Left kidney (tissue), 2 donors: ENCODE measurements around the gene PDCD1. TPM values are rescaled to one million over a fixed set of nuclear protein-coding genes. Genes with fewer than 3 reads are reported as not detected.
"Not testable (repeated sequence)": the region's sequence is repeated elsewhere in the genome, so short reads cannot be mapped to it uniquely, and the experiment has no call there.

ENCODE experiments used
- DNase-seq: peaks from one replicate; pipeline ENCODE4 v3.0.0-alpha.2; 2013
- polyA plus RNA-seq: library from polyadenylated mRNA; unstranded; fragments of 120-200 nt; gene quantifications from one replicate; pipeline ENCODE4 v1.2.1, GENCODE V29; 2013; ENCODE audit not compliant: insufficient read length

PDCD1 gene
- polyA plus RNA-seq, 1 donor = 0.13 TPM

DNA sequence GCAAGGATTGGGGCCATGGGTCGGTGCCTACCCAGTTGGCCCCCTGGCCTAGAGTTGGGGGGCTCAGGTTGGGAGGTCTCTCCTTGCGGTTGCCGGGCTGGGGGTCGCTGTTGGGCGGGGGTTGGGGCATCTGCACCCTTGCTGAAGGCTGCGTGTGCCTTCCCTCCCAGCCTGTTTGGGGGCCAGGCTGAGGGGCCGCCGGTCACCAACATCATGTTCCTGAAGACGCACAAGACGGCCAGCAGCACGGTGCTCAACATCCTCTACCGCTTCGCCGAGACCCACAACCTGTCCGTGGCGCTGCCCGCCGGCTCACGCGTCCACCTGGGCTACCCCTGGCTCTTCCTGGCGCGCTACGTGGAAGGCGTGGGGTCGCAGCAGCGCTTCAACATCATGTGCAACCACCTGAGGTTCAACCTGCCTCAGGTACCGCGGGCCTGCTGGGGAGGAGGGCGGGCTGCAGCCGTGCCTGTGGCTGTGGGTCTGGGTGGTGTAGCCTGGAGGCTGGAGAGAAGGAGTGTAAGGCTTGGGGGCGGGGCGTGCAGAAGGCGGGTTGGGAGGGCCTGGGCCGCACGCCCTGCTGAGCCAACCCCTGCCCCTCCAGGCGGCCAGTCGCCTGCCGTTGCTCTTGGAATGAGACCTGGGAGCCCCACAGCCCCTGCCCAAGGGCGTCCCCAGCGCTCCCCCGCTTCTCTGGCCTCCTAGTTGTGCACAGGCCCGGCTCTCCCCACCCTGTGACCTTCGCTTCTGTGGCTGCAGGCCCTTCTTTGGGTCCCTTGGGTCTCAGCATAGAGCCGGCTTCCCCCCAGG lies 56.9 kb downstream of the PDCD1 start:
- DNase-seq = no peak

DNA sequence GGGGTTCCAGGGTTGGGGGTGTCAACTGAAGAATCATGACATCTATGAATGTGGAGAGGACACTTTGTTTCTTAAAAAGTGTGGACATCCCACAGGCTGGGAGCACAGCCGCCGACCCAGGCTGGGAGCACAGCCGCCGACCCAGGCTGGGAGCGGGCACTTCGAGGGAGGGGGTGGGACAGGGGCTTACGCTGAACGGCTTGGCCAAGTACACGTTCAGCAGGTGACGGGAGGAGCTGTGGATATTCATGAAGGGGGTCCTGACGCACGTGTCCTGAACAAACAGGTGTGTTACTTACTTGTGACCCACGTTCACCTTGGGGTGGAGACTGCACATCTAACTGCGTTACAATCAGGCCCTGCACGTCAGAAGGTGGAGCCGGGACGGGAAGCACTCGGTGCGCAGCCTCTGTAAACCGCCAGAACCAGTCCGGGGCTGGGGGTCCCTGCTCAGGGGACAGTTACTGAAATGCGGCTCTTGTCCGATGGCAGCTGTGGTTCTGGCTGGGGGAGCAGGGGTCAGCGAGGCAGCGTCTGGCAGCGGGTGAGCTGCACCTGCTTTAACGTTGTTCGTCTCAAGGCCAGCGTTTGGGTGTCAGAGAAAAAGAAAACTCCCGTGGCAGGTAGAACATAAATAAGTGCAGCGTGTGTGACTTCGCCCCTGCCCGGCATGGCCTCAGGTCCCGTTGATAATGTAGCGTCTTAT lies 58.3 kb downstream of the PDCD1 start:
- not testable (repeated sequence) for DNase-seq

Other genes with a start within 250 kb of the PDCD1 start
- 50.0 TPM for gene THAP4, start 221.7 kb downstream of the PDCD1 start, polyA plus RNA-seq
- 105 TPM for gene ATG4B, start 221.2 kb downstream of the PDCD1 start, polyA plus RNA-seq
- gene DTYMK, start 172.1 kb downstream of the PDCD1 start, polyA plus RNA-seq = 44.1 TPM
- 50.6 TPM for gene ING5, start 156.9 kb downstream of the PDCD1 start, polyA plus RNA-seq
- gene D2HGDH, start 124.3 kb downstream of the PDCD1 start, polyA plus RNA-seq = 57.0 TPM
- gene GAL3ST2, start 82.1 kb downstream of the PDCD1 start, polyA plus RNA-seq = 0.76 TPM
- 1.2 TPM for gene NEU4, start 49.7 kb downstream of the PDCD1 start, polyA plus RNA-seq
- gene RTP5, start 10.8 kb upstream of the PDCD1 start, polyA plus RNA-seq = not detected